ENCODE results near the gene SNX20. TPM values are rescaled to one million over a fixed set of nuclear protein-coding genes. Genes with fewer than 3 reads are reported as not detected.

The SNX20 gene
- total RNA-seq, 1 experiment from 2014 or later: not detected

GRCh38 chr16:50652836-50653425 lies 28.2 kb downstream of the SNX20 start:
- DNase-seq: no peak
- no peaks in the 10 kb centered on the region for H3K36me3 ChIP-seq
- no peaks in the 10 kb centered on the region for H3K9me3 ChIP-seq
- H3K4me3 ChIP-seq: no peak overlapping the region
- H3K27me3 ChIP-seq: no peaks in the 10 kb centered on the region

GRCh38 chr16:50651835-50652438 lies 29.2 kb downstream of the SNX20 start:
- no peaks in the 10 kb centered on the region for H3K27me3 ChIP-seq
- no peaks in the 10 kb centered on the region for H3K9me3 ChIP-seq
- H3K36me3 ChIP-seq: no peaks in the 10 kb centered on the region
- H3K4me3 ChIP-seq: no peak overlapping the region
- DNase-seq: no peak

GRCh38 chr16:50646345-50646744 lies 34.8 kb downstream of the SNX20 start:
- Histone ChIP-seq H3K27me3 (no peaks in the 10 kb centered on the region), H3K36me3 (no peaks in the 10 kb centered on the region), H3K9me3 (no peaks in the 10 kb centered on the region), H3K4me3 (no peak overlapping the region)
- no peak for DNase-seq

GRCh38 chr16:50645563-50646220 lies 35.4 kb downstream of the SNX20 start:
- no peaks in the 10 kb centered on the region for H3K36me3 ChIP-seq
- H3K9me3 ChIP-seq: no peaks in the 10 kb centered on the region
- no peaks in the 10 kb centered on the region for H3K27me3 ChIP-seq
- no peak for DNase-seq
- no peak overlapping the region for H3K4me3 ChIP-seq

- no peak overlapping the region for H3K4me3 ChIP-seq
- no peak for DNase-seq
- H3K27me3 ChIP-seq: no peaks in the 10 kb centered on the region
- H3K36me3 ChIP-seq: no peaks in the 10 kb centered on the region
- H3K9me3 ChIP-seq: no peaks in the 10 kb centered on the region
Measured at GRCh38 chr16:50644729-50645128, 36.4 kb downstream of the SNX20 start.

- Histone ChIP-seq H3K4me3 (no peak overlapping the region), H3K27me3 (no peaks in the 10 kb centered on the region), H3K36me3 (no peaks in the 10 kb centered on the region), H3K9me3 (no peaks in the 10 kb centered on the region)
- no peak for DNase-seq
Measured at GRCh38 chr16:50644245-50644644, 36.9 kb downstream of the SNX20 start.

- no peak for DNase-seq
- H3K27me3 ChIP-seq: no peaks in the 10 kb centered on the region
- H3K36me3 ChIP-seq: no peaks in the 10 kb centered on the region
- no peaks in the 10 kb centered on the region for H3K9me3 ChIP-seq
- H3K4me3 ChIP-seq: no peak overlapping the region
Measured at GRCh38 chr16:50643192-50643591, 37.9 kb downstream of the SNX20 start.

- H3K9me3 ChIP-seq: no peaks in the 10 kb centered on the region
- H3K36me3 ChIP-seq: no peaks in the 10 kb centered on the region
Measured at GRCh38 chr16:50642349-50642748, 38.8 kb downstream of the SNX20 start.

GRCh38 chr16:50641818-50642187 lies 39.3 kb downstream of the SNX20 start:
- no peaks in the 10 kb centered on the region for H3K9me3 ChIP-seq
- DNase-seq: no peak
- no peaks in the 10 kb centered on the region for H3K27me3 ChIP-seq
- no peak overlapping the region for H3K4me3 ChIP-seq
- H3K36me3 ChIP-seq: no peaks in the 10 kb centered on the region

More at GRCh38 chr16:50642349-50642748, 38.8 kb downstream of the SNX20 start:
- no peak overlapping the region for H3K4me3 ChIP-seq
- no peak for DNase-seq
- no peaks in the 10 kb centered on the region for H3K27me3 ChIP-seq

- Histone ChIP-seq H3K27me3 (no peaks in the 10 kb centered on the region), H3K4me3 (no peak overlapping the region), H3K36me3 (no peaks in the 10 kb centered on the region), H3K9me3 (no peaks in the 10 kb centered on the region)
- DNase-seq: no peak
Measured at GRCh38 chr16:50640919-50641817, 39.9 kb downstream of the SNX20 start.

GRCh38 chr16:50640391-50640790 lies 40.7 kb downstream of the SNX20 start:
- Histone ChIP-seq H3K27me3 (no peaks in the 10 kb centered on the region), H3K9me3 (no peaks in the 10 kb centered on the region), H3K4me3 (no peak overlapping the region), H3K36me3 (no peaks in the 10 kb centered on the region)
- DNase-seq: no peak

GRCh38 chr16:50638816-50639670 lies 42.1 kb downstream of the SNX20 start:
- Histone ChIP-seq H3K4me3 (no peak overlapping the region), H3K27me3 (no peaks in the 10 kb centered on the region), H3K36me3 (no peaks in the 10 kb centered on the region), H3K9me3 (no peaks in the 10 kb centered on the region)
- no peak for DNase-seq

GRCh38 chr16:50637716-50638602 lies 43.2 kb downstream of the SNX20 start:
- no peaks in the 10 kb centered on the region for H3K36me3 ChIP-seq
- H3K9me3 ChIP-seq: no peaks in the 10 kb centered on the region
- no peak for DNase-seq
- no peak overlapping the region for H3K4me3 ChIP-seq
- H3K27me3 ChIP-seq: no peaks in the 10 kb centered on the region

- no peak for DNase-seq
- Histone ChIP-seq H3K4me3 (no peak overlapping the region), H3K36me3 (no peaks in the 10 kb centered on the region), H3K9me3 (no peaks in the 10 kb centered on the region), H3K27me3 (no peaks in the 10 kb centered on the region)
Measured at GRCh38 chr16:50636753-50637374, 44.2 kb downstream of the SNX20 start.

Data from MG63 (cell line).